ENCODE results near the gene GSTP1. TPM values are rescaled to one million over a fixed set of nuclear protein-coding genes. Genes with fewer than 3 reads are reported as not detected.
"Not testable (repeated sequence)": the region's sequence is repeated elsewhere in the genome, so short reads cannot be mapped to it uniquely, and the experiment has no call there.

The GSTP1 gene
- total and polyA plus RNA-seq, 12 donors: 267 to 1,325 (median 455) TPM

DNA sequence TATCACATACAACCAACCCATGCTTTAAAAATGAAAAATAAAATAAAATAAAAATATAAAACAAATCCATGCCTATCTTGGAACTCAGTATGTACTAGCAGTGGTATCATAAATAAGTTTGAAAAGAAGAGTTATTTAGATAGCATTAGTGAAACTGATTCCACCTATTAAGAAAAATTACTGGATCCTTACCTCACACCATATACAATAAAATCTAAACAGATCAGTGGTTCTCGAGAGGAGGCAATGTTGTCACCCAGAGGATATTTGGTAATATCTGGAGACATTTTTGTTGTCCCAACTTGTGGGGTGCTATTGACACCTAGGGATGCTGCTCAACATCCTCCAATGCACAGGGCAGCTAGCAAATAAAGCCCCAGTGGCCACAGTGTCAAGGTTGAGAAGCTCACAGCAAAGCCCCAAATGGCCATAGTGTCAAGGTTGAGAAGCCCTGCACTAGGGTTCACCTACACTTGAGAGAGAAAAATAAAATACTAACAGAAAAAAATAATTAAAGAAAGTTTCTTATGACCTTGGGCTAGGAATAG, 13.2 kb downstream of the GSTP1 start:
- no peak for DNase-seq
- H3K4me1 ChIP-seq (replicated peaks in 1 of 2): no peaks in the 10 kb centered on the region
- no peaks in the 10 kb centered on the region for H3K27me3 ChIP-seq
- 71 to 97% (median 83%) methylated on average over 1 of the region's 1 CpG for WGBS, 4 donors
- intact Hi-C loops (cut with DNase I): no loop called here
- no peaks in the 10 kb centered on the region for H3K36me3 ChIP-seq (replicated peaks in 1 of 2)
- H3K27ac ChIP-seq: no peak overlapping the region
- TF ChIP-seq, protein P1, sequence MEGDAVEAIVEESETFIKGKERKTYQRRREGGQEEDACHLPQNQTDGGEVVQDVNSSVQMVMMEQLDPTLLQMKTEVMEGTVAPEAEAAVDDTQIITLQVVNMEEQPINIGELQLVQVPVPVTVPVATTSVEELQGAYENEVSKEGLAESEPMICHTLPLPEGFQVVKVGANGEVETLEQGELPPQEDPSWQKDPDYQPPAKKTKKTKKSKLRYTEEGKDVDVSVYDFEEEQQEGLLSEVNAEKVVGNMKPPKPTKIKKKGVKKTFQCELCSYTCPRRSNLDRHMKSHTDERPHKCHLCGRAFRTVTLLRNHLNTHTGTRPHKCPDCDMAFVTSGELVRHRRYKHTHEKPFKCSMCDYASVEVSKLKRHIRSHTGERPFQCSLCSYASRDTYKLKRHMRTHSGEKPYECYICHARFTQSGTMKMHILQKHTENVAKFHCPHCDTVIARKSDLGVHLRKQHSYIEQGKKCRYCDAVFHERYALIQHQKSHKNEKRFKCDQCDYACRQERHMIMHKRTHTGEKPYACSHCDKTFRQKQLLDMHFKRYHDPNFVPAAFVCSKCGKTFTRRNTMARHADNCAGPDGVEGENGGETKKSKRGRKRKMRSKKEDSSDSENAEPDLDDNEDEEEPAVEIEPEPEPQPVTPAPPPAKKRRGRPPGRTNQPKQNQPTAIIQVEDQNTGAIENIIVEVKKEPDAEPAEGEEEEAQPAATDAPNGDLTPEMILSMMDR (IDR thresholded peaks at IDR 0.05): no peak
- TF ChIP-seq POLR2A (IDR thresholded peaks at IDR 0.05): no peak
- H3K9me3 ChIP-seq (replicated peaks in 1 of 3): no peaks in the 10 kb centered on the region
- H3K4me3 ChIP-seq: no peak overlapping the region

DNA sequence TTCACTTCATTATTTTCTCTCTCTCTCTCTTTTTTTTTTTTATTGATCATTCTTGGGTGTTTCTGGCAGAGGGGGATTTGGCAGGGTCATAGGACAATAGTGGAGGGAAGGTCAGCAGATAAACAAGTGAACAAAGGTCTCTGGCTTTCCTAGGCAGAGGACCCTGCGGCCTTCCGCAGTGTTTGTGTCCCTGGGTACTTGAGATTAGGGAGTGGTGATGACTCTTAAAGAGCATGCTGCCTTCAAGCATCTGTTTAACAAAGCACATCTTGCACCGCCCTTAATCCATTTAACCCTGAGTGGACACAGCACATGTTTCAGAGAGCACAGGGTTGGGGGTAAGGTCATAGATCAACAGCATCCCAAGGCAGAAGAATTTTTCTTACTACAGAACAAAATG, 13.8 kb downstream of the GSTP1 start:
- H3K27me3 ChIP-seq; H3K36me3 ChIP-seq (replicated peaks in 1 of 2); H3K9me3 ChIP-seq (replicated peaks in 1 of 3); H3K4me1 ChIP-seq (replicated peaks in 1 of 2); H3K27ac ChIP-seq; DNase-seq; intact Hi-C loops (cut with DNase I); H3K4me3 ChIP-seq: not testable (repeated sequence)
- 80% methylated on average over 2 of the region's 3 CpGs; no CpG with 5 or more reads in 3 of the 4 donors for WGBS, 4 donors

DNA sequence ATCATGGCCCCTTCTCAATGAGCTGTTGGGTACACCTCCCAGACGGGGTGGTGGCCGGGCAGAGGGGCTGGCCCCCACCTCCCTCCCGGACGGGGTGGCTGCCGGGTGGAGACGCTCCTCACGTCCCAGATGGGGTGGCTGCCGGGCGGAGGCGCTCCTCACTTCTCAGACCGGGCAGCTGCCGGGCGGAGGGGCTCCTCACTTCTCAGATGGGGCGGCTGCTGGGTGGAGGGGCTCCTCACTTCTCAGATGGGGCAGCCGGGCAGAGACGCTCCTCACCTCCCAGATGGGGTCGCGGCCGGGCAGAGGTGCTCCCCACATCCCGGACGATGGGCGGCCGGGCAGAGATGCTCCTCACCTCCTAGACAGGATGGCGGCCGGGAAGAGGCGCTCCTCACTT, 14.4 kb downstream of the GSTP1 start:
- DNase-seq; H3K4me3 ChIP-seq; intact Hi-C loops (cut with DNase I); H3K36me3 ChIP-seq (replicated peaks in 1 of 2); H3K4me1 ChIP-seq (replicated peaks in 1 of 2); H3K27ac ChIP-seq; H3K27me3 ChIP-seq; H3K9me3 ChIP-seq (replicated peaks in 1 of 3): not testable (repeated sequence)
- 91 to 95% (median 91%) methylated on average over 4 to 26 of the region's 26 CpGs for whole genome bisulfite sequencing, 4 donors

DNA sequence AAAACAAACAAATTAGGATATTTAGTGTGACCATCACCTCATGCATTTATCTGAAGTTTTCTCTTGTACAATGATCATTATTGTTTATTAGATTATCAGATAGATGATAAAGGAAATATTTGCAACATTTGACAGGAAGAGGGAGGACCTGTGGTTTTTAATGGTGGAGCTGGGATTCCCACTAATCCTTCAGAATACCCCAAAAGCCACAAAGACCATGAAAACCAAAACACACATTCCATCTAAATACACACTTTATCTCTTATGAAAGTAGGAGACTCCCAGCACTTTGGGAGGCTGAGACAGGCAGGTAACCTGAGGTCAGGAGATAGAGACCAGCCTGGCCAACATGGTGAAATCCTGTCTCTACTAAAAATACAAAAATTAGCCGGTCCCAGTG, 15.5 kb downstream of the GSTP1 start:
- no peaks in the 10 kb centered on the region for H3K27me3 ChIP-seq
- intact Hi-C loops (cut with DNase I): no loop called here
- H3K9me3 ChIP-seq (replicated peaks in 1 of 3): no peaks in the 10 kb centered on the region
- no peak overlapping the region for H3K27ac ChIP-seq
- no peak overlapping the region for H3K4me3 ChIP-seq
- no peaks in the 10 kb centered on the region for H3K36me3 ChIP-seq (replicated peaks in 1 of 2)
- no peak for DNase-seq
- no peaks in the 10 kb centered on the region for H3K4me1 ChIP-seq (replicated peaks in 1 of 2)
- no peak for TF ChIP-seq POLR2A (IDR thresholded peaks at IDR 0.05)
- TF ChIP-seq, protein P1 (IDR thresholded peaks at IDR 0.05): no peak
- WGBS, 4 donors: 64 to 92% (median 71%) methylated on average over 1 of the region's 1 CpG

- 34 to 46% (median 44%) methylated on average over 7 of the region's 7 CpGs for WGBS, 4 donors
- Histone ChIP-seq H3K36me3 (replicated peaks in 1 of 2) (no peaks in the 10 kb centered on the region), H3K4me1 (replicated peaks in 1 of 2) (no peaks in the 10 kb centered on the region), H3K4me3 (no peak overlapping the region), H3K27ac (no peak overlapping the region), H3K9me3 (replicated peaks in 1 of 3) (no peaks in the 10 kb centered on the region), H3K27me3 (no peaks in the 10 kb centered on the region)
- intact Hi-C loops (cut with DNase I): no loop called here
- TF ChIP-seq POLR2A (IDR thresholded peaks at IDR 0.05): no peak
- TF ChIP-seq, protein P1 (IDR thresholded peaks at IDR 0.05): no peak
- no peak for DNase-seq
Measured at GRCh38 chr11:67600324-67601029, 16.9 kb downstream of the GSTP1 start.
